ENCODE measurements around the gene LILRA6.
A peak's percentile ranks its signal among the peaks of the same experiment; 100 is the strongest.

- TF ChIP-seq, protein P1, sequence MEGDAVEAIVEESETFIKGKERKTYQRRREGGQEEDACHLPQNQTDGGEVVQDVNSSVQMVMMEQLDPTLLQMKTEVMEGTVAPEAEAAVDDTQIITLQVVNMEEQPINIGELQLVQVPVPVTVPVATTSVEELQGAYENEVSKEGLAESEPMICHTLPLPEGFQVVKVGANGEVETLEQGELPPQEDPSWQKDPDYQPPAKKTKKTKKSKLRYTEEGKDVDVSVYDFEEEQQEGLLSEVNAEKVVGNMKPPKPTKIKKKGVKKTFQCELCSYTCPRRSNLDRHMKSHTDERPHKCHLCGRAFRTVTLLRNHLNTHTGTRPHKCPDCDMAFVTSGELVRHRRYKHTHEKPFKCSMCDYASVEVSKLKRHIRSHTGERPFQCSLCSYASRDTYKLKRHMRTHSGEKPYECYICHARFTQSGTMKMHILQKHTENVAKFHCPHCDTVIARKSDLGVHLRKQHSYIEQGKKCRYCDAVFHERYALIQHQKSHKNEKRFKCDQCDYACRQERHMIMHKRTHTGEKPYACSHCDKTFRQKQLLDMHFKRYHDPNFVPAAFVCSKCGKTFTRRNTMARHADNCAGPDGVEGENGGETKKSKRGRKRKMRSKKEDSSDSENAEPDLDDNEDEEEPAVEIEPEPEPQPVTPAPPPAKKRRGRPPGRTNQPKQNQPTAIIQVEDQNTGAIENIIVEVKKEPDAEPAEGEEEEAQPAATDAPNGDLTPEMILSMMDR (IDR thresholded peaks at IDR 0.05), result no peak
- TF ChIP-seq POLR2A (IDR thresholded peaks at IDR 0.05), result peak; percentile 53 to 78 (median 63)
Observed at GRCh38 chr19:54191011-54191810, 51.4 kb downstream of the LILRA6 start, which contains the start of gene TSEN34.

All from body of pancreas (tissue), 4 donors.